Body of pancreas (tissue), 4 donors: Measurements from ENCODE around the gene DLX5. TPM values are rescaled to one million over a fixed set of nuclear protein-coding genes. Genes with fewer than 3 reads are reported as not detected.

Source experiments
- ATAC-seq: fragments of 150-250 bp; one replicate; pipeline ENCODE4 v1.9.1; 2016
- DNase-seq, 4 donors: peaks; one replicate each; pipeline ENCODE4 v3.0.0-alpha.2; 2019
- H3K27ac ChIP-seq, 4 donors: fragments of 200-600 bp; sonication (generic); 1 replicate in 3 of 4; 2 replicates in 1 of 4; pipeline versions ENCODE4 v1.5.1 to v1.6.1; 2016 to 2019; ENCODE audit warnings: mild to moderate bottlenecking in 1 of 4, mixed read lengths in 1 of 4, moderate library complexity in 1 of 4
- H3K27me3 ChIP-seq, 2 donors: fragments of 200-600 bp; sonication (generic); one replicate each; pipeline ENCODE4 v1.6.0; 2016; ENCODE audit warnings: mild to moderate bottlenecking in 1 of 2
- H3K36me3 ChIP-seq, 2 donors: fragments of 200-600 bp; sonication (generic); replicated peaks in 1 of 2; 2 replicates each; pipeline ENCODE4 v1.5.1; 2016; ENCODE audit warnings: low read depth in 2 of 2; ENCODE audit not compliant: insufficient read depth in 1 of 2
- H3K4me1 ChIP-seq: fragments of 200-600 bp; sonication (generic); one replicate; pipeline ENCODE4 v1.6.0; 2016
- H3K4me3 ChIP-seq, 2 donors: fragments of 200-600 bp; sonication (generic); 1 replicate in 1 of 2; 2 replicates in 1 of 2; pipeline ENCODE4 v1.5.1; 2016 to 2019
- H3K9me3 ChIP-seq, 3 donors: fragments of 200-600 bp; sonication (generic); 1 replicate in 2 of 3; 2 replicates in 1 of 3; pipeline ENCODE4 v1.5.1; 2016
- CTCF ChIP-seq, 7 experiments: fragments of 450-650 bp in 4 of 7; fragments of 200-600 bp in 3 of 7; sonication (generic) in 3 of 7; IDR thresholded peaks; one replicate each; pipeline ENCODE4 v1.5.1; 2016 to 2019; ENCODE audit warnings: antibody characterized with exemption in 7 of 7
- POLR2A ChIP-seq, 3 donors: fragments of 450-650 bp; IDR thresholded peaks; one replicate each; pipeline ENCODE4 v1.6.1; 2016; ENCODE audit warnings: antibody characterized with exemption in 3 of 3, mild to moderate bottlenecking in 2 of 3
- WGBS, 2 donors: methylation state at CpG; one replicate each; pipeline ENCODE4 v1.1.5; 2017; 5-methylcytosine and 5-hydroxymethylcytosine counted together
- intact Hi-C: fragments of 100-400 bp; cut with DNase I; formaldehyde crosslinking; loops from one replicate; pipeline ENCODE4 v1.15.1; 2023
- total RNA-seq, 2 donors: library from RNA; depleted of rRNA; stranded (reverse); fragments of >200 nt; gene quantifications; one replicate each; pipeline ENCODE4 v1.1.0, GENCODE V29; 2016

DLX5 gene
- total RNA-seq, 2 donors from 2014 or later: not detected

GRCh38 chr7:96982586-96982985, 42.0 kb downstream of the DLX5 start:
- peaks cover 9% of the 10 kb centered on the region for H3K4me1 ChIP-seq
- 82 to 100% methylated on average over 1 of the region's 1 CpG for WGBS, 2 donors
- DNase-seq: no peak

GRCh38 chr7:96979551-96980276, 44.9 kb downstream of the DLX5 start:
- no peaks in the 10 kb centered on the region for H3K27me3 ChIP-seq
- 73 to 79% methylated on average over 2 of the region's 2 CpGs for WGBS, 2 donors
- TF ChIP-seq POLR2A (IDR thresholded peaks at IDR 0.05) (no peak), CTCF (IDR thresholded peaks at IDR 0.05) (no peak)
- DNase-seq: no peak
- no peaks in the 10 kb centered on the region for H3K36me3 ChIP-seq
- intact Hi-C loops: loop anchor here (10.0 kb wide), 1 partner anchor 65 kb away; no protein-coding TSS in a partner anchor
- H3K27ac ChIP-seq: no peak overlapping the region
- no peak overlapping the region for H3K4me3 ChIP-seq
- ATAC-seq: no peak
- no peaks in the 10 kb centered on the region for H3K9me3 ChIP-seq
- peaks cover 9% of the 10 kb centered on the region for H3K4me1 ChIP-seq

More at GRCh38 chr7:96982586-96982985, 42.0 kb downstream of the DLX5 start:
- Histone ChIP-seq H3K27ac (no peak overlapping the region), H3K27me3 (no peaks in the 10 kb centered on the region), H3K9me3 (no peaks in the 10 kb centered on the region), H3K36me3 (no peaks in the 10 kb centered on the region), H3K4me3 (no peak overlapping the region)
- ATAC-seq: no peak
- intact Hi-C loops: no loop called here
- TF ChIP-seq POLR2A (IDR thresholded peaks at IDR 0.05) (no peak), CTCF (IDR thresholded peaks at IDR 0.05) (no peak)

GRCh38 chr7:96977445-96977844, 47.2 kb downstream of the DLX5 start:
- H3K4me3 ChIP-seq: no peak overlapping the region
- no peaks in the 10 kb centered on the region for H3K27me3 ChIP-seq
- no peak for ATAC-seq
- TF ChIP-seq POLR2A (IDR thresholded peaks at IDR 0.05): no peak
- no peak for TF ChIP-seq CTCF (IDR thresholded peaks at IDR 0.05)
- H3K9me3 ChIP-seq: no peaks in the 10 kb centered on the region
- H3K4me1 ChIP-seq: peaks cover under 1% of the 10 kb centered on the region
- H3K36me3 ChIP-seq: no peaks in the 10 kb centered on the region
- no peak overlapping the region for H3K27ac ChIP-seq
- DNase-seq: no peak
- intact Hi-C loops: loop anchor here (10.0 kb wide), 1 partner anchor 63 kb away; no protein-coding TSS in a partner anchor

- Histone ChIP-seq H3K27ac (no peak overlapping the region), H3K4me3 (no peak overlapping the region), H3K9me3 (no peaks in the 10 kb centered on the region), H3K27me3 (no peaks in the 10 kb centered on the region), H3K36me3 (no peaks in the 10 kb centered on the region), H3K4me1 (no peaks in the 10 kb centered on the region)
- 54 to 56% methylated on average over 2 of the region's 2 CpGs for WGBS, 2 donors
- DNase-seq (no peak), ATAC-seq (no peak)
- no peak for TF ChIP-seq CTCF (IDR thresholded peaks at IDR 0.05)
- no peak for TF ChIP-seq POLR2A (IDR thresholded peaks at IDR 0.05)
- intact Hi-C loops: loop anchor here (10.0 kb wide), 1 partner anchor 61 kb away; no protein-coding TSS in a partner anchor
These were observed 48.5 kb downstream of the DLX5 start for GRCh38 chr7:96976106-96976505.

GRCh38 chr7:96973986-96974385, 50.6 kb downstream of the DLX5 start:
- no peak overlapping the region for H3K27ac ChIP-seq
- DNase-seq: no peak
- H3K4me3 ChIP-seq: no peak overlapping the region
- H3K27me3 ChIP-seq: no peaks in the 10 kb centered on the region
- no peaks in the 10 kb centered on the region for H3K36me3 ChIP-seq
- WGBS, 2 donors: 46 to 65% methylated on average over 2 of the region's 2 CpGs
- intact Hi-C loops: loop anchor here (10.0 kb wide), 1 partner anchor 59 kb away; no protein-coding TSS in a partner anchor
- no peak for TF ChIP-seq POLR2A (IDR thresholded peaks at IDR 0.05)
- no peak for TF ChIP-seq CTCF (IDR thresholded peaks at IDR 0.05)
- H3K4me1 ChIP-seq: no peaks in the 10 kb centered on the region
- ATAC-seq: no peak
- H3K9me3 ChIP-seq: no peaks in the 10 kb centered on the region
